Thyroid gland (tissue), 4 donors: ENCODE measurements around the gene SLC30A1. TPM values are rescaled to one million over a fixed set of nuclear protein-coding genes. Genes with fewer than 3 reads are reported as not detected.

ENCODE experiments used
- DNase-seq, 2 donors: peaks; one replicate each; pipeline ENCODE4 v3.0.0-alpha.2; 2019
- H3K27ac ChIP-seq, 3 donors: fragments of 200-600 bp; sonication (generic); 1 replicate in 2 of 3; 2 replicates in 1 of 3; pipeline ENCODE4 v1.5.1; 2016 to 2019; ENCODE audit warnings: mild to moderate bottlenecking in 1 of 3, moderate library complexity in 1 of 3
- H3K27me3 ChIP-seq: fragments of 200-600 bp; sonication (generic); one replicate; pipeline ENCODE4 v1.5.1; 2019
- H3K36me3 ChIP-seq, 2 donors: fragments of 200-600 bp; sonication (generic); one replicate each; pipeline ENCODE4 v1.5.1; 2016 to 2019
- H3K4me1 ChIP-seq, 2 donors: fragments of 200-600 bp; sonication (generic); one replicate each; pipeline ENCODE4 v1.5.1; 2017 to 2019
- H3K4me3 ChIP-seq, 3 donors: fragments of 200-600 bp; sonication (generic); replicated peaks in 1 of 3; 1 replicate in 2 of 3; 2 replicates in 1 of 3; pipeline ENCODE4 v1.5.1; 2016; ENCODE audit warnings: mild to moderate bottlenecking in 1 of 3
- H3K9me3 ChIP-seq: fragments of 200-600 bp; sonication (generic); one replicate; pipeline ENCODE4 v1.5.1; 2017
- CTCF ChIP-seq, 6 experiments: fragments of 200-600 bp in 3 of 6; fragments of 450-650 bp in 3 of 6; sonication (generic) in 3 of 6; IDR thresholded peaks; one replicate each; pipeline ENCODE4 v1.5.1; 2016 to 2019; ENCODE audit warnings: antibody characterized with exemption in 6 of 6, mild to moderate bottlenecking in 2 of 6, inconsistent platforms in 1 of 6, moderate library complexity in 1 of 6
- POLR2A ChIP-seq, 2 donors: fragments of 450-650 bp; IDR thresholded peaks; one replicate each; pipeline ENCODE4 v1.6.1; 2017; ENCODE audit warnings: antibody characterized with exemption in 2 of 2, mild to moderate bottlenecking in 2 of 2, moderate library complexity in 1 of 2
- WGBS, 2 donors: methylation state at CpG; one replicate each; pipeline ENCODE4 v1.1.5; 2017; 5-methylcytosine and 5-hydroxymethylcytosine counted together
- intact Hi-C: fragments of 100-400 bp; cut with DNase I; formaldehyde crosslinking; loops from one replicate; pipeline ENCODE4 v1.15.1; 2023
- total RNA-seq, 4 donors: library from RNA; depleted of rRNA; stranded (reverse); fragments of >200 nt; gene quantifications; one replicate each; pipeline ENCODE4 v1.2.3, GENCODE V29; 2016

Gene SLC30A1
- total RNA-seq, 4 donors from 2014 or later, result 22.7 to 36.0 (median 32.4) TPM

- 25 to 28% methylated on average over 6 of the region's 6 CpGs for WGBS, 2 donors
- Histone ChIP-seq H3K4me3 (no peak overlapping the region), H3K4me1 (peaks cover 11 to 28% of the 10 kb centered on the region in 2 donors), H3K27me3 (no peaks in the 10 kb centered on the region), H3K36me3 (no peaks in the 10 kb centered on the region), H3K9me3 (no peaks in the 10 kb centered on the region), H3K27ac (peak overlapping the region; percentile 26 to 75 (median 57))
- peak; percentile 86 to 88 for DNase-seq
- TF ChIP-seq POLR2A (IDR thresholded peaks at IDR 0.05) (no peak), CTCF (IDR thresholded peaks at IDR 0.05) (peak in 1 of 6 experiments; percentile 4)
- intact Hi-C loops, result no loop called here
Measured at GRCh38 chr1:211589782-211590721, 11.1 kb upstream of the SLC30A1 start.

GRCh38 chr1:211588711-211589110 lies 9.8 kb upstream of the SLC30A1 start:
- Histone ChIP-seq H3K36me3 (no peaks in the 10 kb centered on the region), H3K9me3 (no peaks in the 10 kb centered on the region), H3K27ac (no peak overlapping the region), H3K4me3 (no peak overlapping the region), H3K4me1 (peaks cover 11 to 28% of the 10 kb centered on the region in 2 donors), H3K27me3 (no peaks in the 10 kb centered on the region)
- no peak for DNase-seq
- WGBS, 2 donors, result 96 to 98% methylated on average over 4 of the region's 4 CpGs
- intact Hi-C loops, result no loop called here
- no peak for TF ChIP-seq POLR2A (IDR thresholded peaks at IDR 0.05)
- no peak for TF ChIP-seq CTCF (IDR thresholded peaks at IDR 0.05)

- 89 to 94% methylated on average over 2 of the region's 2 CpGs for WGBS, 2 donors
- intact Hi-C loops, result no loop called here
- no peaks in the 10 kb centered on the region for H3K36me3 ChIP-seq
Measured at GRCh38 chr1:211587123-211587522, 8.2 kb upstream of the SLC30A1 start.

GRCh38 chr1:211586538-211586937 lies 7.6 kb upstream of the SLC30A1 start:
- H3K27me3 ChIP-seq, result no peaks in the 10 kb centered on the region
- peaks cover 11 to 20% of the 10 kb centered on the region in 2 donors for H3K4me1 ChIP-seq
- WGBS, 2 donors, result 85 to 87% methylated on average over 4 of the region's 4 CpGs
- no peaks in the 10 kb centered on the region for H3K9me3 ChIP-seq
- intact Hi-C loops, result no loop called here
- H3K4me3 ChIP-seq, result no peak overlapping the region
- TF ChIP-seq POLR2A (IDR thresholded peaks at IDR 0.05) (no peak), CTCF (IDR thresholded peaks at IDR 0.05) (no peak)
- DNase-seq, result no peak
- H3K36me3 ChIP-seq, result no peaks in the 10 kb centered on the region
- H3K27ac ChIP-seq, result no peak overlapping the region

More at GRCh38 chr1:211587123-211587522, 8.2 kb upstream of the SLC30A1 start:
- no peak for TF ChIP-seq CTCF (IDR thresholded peaks at IDR 0.05)
- no peak for TF ChIP-seq POLR2A (IDR thresholded peaks at IDR 0.05)
- no peaks in the 10 kb centered on the region for H3K27me3 ChIP-seq
- H3K4me3 ChIP-seq, result no peak overlapping the region
- H3K9me3 ChIP-seq, result no peaks in the 10 kb centered on the region
- no peak overlapping the region for H3K27ac ChIP-seq
- DNase-seq, result no peak
- peaks cover 11 to 25% of the 10 kb centered on the region in 2 donors for H3K4me1 ChIP-seq
